HG03025 (cell line): Measurements from ENCODE around the gene KMT2A.

Experiments used
- ATAC-seq: cut with Tn5 transposase; IDR thresholded peaks from one replicate; pipeline ENCODE4 v1.9.1; 2021; ENCODE audit warnings: mild to moderate bottlenecking, moderate library complexity; ENCODE audit not compliant: unreplicated experiment, low FRiP score

KMT2A gene

GRCh38 chr11:118574636-118575035 is 138.3 kb downstream of the KMT2A start:
- no peak for ATAC-seq
